Thyroid gland (tissue), 4 donors: ENCODE measurements around the gene MRPL2. TPM values are rescaled to one million over a fixed set of nuclear protein-coding genes. Genes with fewer than 3 reads are reported as not detected.
A peak's percentile ranks its signal among the peaks of the same experiment; 100 is the strongest.

Experiments used
- DNase-seq, 2 donors: peaks; one replicate each; pipeline ENCODE4 v3.0.0-alpha.2; 2019
- H3K27ac ChIP-seq, 3 donors: fragments of 200-600 bp; sonication (generic); 1 replicate in 2 of 3; 2 replicates in 1 of 3; pipeline ENCODE4 v1.5.1; 2016 to 2019; ENCODE audit warnings: mild to moderate bottlenecking in 1 of 3, moderate library complexity in 1 of 3
- H3K27me3 ChIP-seq: fragments of 200-600 bp; sonication (generic); one replicate; pipeline ENCODE4 v1.5.1; 2019
- H3K36me3 ChIP-seq, 2 donors: fragments of 200-600 bp; sonication (generic); one replicate each; pipeline ENCODE4 v1.5.1; 2016 to 2019
- H3K4me1 ChIP-seq, 2 donors: fragments of 200-600 bp; sonication (generic); one replicate each; pipeline ENCODE4 v1.5.1; 2017 to 2019
- H3K4me3 ChIP-seq, 3 donors: fragments of 200-600 bp; sonication (generic); replicated peaks in 1 of 3; 1 replicate in 2 of 3; 2 replicates in 1 of 3; pipeline ENCODE4 v1.5.1; 2016; ENCODE audit warnings: mild to moderate bottlenecking in 1 of 3
- H3K9me3 ChIP-seq: fragments of 200-600 bp; sonication (generic); one replicate; pipeline ENCODE4 v1.5.1; 2017
- CTCF ChIP-seq, 6 experiments: fragments of 200-600 bp in 3 of 6; fragments of 450-650 bp in 3 of 6; sonication (generic) in 3 of 6; IDR thresholded peaks; one replicate each; pipeline ENCODE4 v1.5.1; 2016 to 2019; ENCODE audit warnings: antibody characterized with exemption in 6 of 6, mild to moderate bottlenecking in 2 of 6, inconsistent platforms in 1 of 6, moderate library complexity in 1 of 6
- POLR2A ChIP-seq, 2 donors: fragments of 450-650 bp; IDR thresholded peaks; one replicate each; pipeline ENCODE4 v1.6.1; 2017; ENCODE audit warnings: antibody characterized with exemption in 2 of 2, mild to moderate bottlenecking in 2 of 2, moderate library complexity in 1 of 2
- WGBS, 2 donors: methylation state at CpG; one replicate each; pipeline ENCODE4 v1.1.5; 2017; 5-methylcytosine and 5-hydroxymethylcytosine counted together
- intact Hi-C: fragments of 100-400 bp; cut with DNase I; formaldehyde crosslinking; loops from one replicate; pipeline ENCODE4 v1.15.1; 2023
- total RNA-seq, 4 donors: library from RNA; depleted of rRNA; stranded (reverse); fragments of >200 nt; gene quantifications; one replicate each; pipeline ENCODE4 v1.2.3, GENCODE V29; 2016

MRPL2 gene
- total RNA-seq, 4 donors from 2014 or later, result 12.9 to 31.9 (median 17.7) TPM

GRCh38 chr6:43024436-43024835, 34.8 kb downstream of the MRPL2 start:
- no peak overlapping the region for H3K27ac ChIP-seq
- H3K27me3 ChIP-seq, result no peaks in the 10 kb centered on the region
- no peaks in the 10 kb centered on the region for H3K9me3 ChIP-seq
- H3K4me3 ChIP-seq, result no peak overlapping the region
- 83 to 91% methylated on average over 2 of the region's 2 CpGs for WGBS, 2 donors
- H3K4me1 ChIP-seq, result peaks cover 15 to 21% of the 10 kb centered on the region in 2 donors
- peaks cover 39 to 47% of the 10 kb centered on the region in 2 donors for H3K36me3 ChIP-seq
- DNase-seq, result no peak
- TF ChIP-seq CTCF (IDR thresholded peaks at IDR 0.05) (no peak), POLR2A (IDR thresholded peaks at IDR 0.05) (no peak)
- intact Hi-C loops, result no loop called here

- Histone ChIP-seq H3K36me3 (peaks cover 20 to 24% of the 10 kb centered on the region in 2 donors), H3K9me3 (no peaks in the 10 kb centered on the region), H3K27ac (peak within 1 kb of the TSS; percentile 71 to 91 (median 72)), H3K4me1 (peaks cover 19 to 29% of the 10 kb centered on the region in 2 donors), H3K4me3 (peak within 1 kb of the TSS; percentile 78 to 96 (median 83)), H3K27me3 (no peaks in the 10 kb centered on the region)
- peak; percentile 75 to 78 for DNase-seq
- intact Hi-C loops, result no loop called here
- 1 to 2% methylated on average over 10 to 15 of the region's 56 CpGs for WGBS, 2 donors
- TF ChIP-seq POLR2A (IDR thresholded peaks at IDR 0.05) (peak in 1 of 2 donors; percentile 73), CTCF (IDR thresholded peaks at IDR 0.05) (no peak)
Measured at GRCh38 chr6:43021270-43022047, 37.8 kb downstream of the MRPL2 start, which contains the start of gene RRP36. Gene RRP36, plus strand, starts transcription at chr6:43021623. Its CDS starts 32 bp downstream, at chr6:43021655.

GRCh38 chr6:43020847-43021246, 38.4 kb downstream of the MRPL2 start:
- intact Hi-C loops, result no loop called here
- WGBS, 2 donors, result 41 to 57% methylated on average over 3 to 5 of the region's 5 CpGs
- DNase-seq, result no peak
- Histone ChIP-seq H3K9me3 (no peaks in the 10 kb centered on the region), H3K27me3 (no peaks in the 10 kb centered on the region), H3K27ac (peak overlapping the region; percentile 71 to 91 (median 72)), H3K4me1 (peaks cover 24 to 35% of the 10 kb centered on the region in 2 donors), H3K36me3 (peaks cover 16 to 18% of the 10 kb centered on the region in 2 donors), H3K4me3 (peak overlapping the region; percentile 78 to 96 (median 83))
- no peak for TF ChIP-seq CTCF (IDR thresholded peaks at IDR 0.05)
- TF ChIP-seq POLR2A (IDR thresholded peaks at IDR 0.05), result no peak

- H3K4me1 ChIP-seq, result peaks cover 27 to 42% of the 10 kb centered on the region in 2 donors
- 93 to 94% methylated on average over 3 of the region's 3 CpGs for WGBS, 2 donors
- no peak for DNase-seq
- peaks cover 11 to 14% of the 10 kb centered on the region in 2 donors for H3K36me3 ChIP-seq
- no peak overlapping the region for H3K4me3 ChIP-seq
- no peaks in the 10 kb centered on the region for H3K27me3 ChIP-seq
- no peak overlapping the region for H3K27ac ChIP-seq
- intact Hi-C loops, result no loop called here
- TF ChIP-seq POLR2A (IDR thresholded peaks at IDR 0.05) (no peak), CTCF (IDR thresholded peaks at IDR 0.05) (no peak)
- H3K9me3 ChIP-seq, result no peaks in the 10 kb centered on the region
Measured at GRCh38 chr6:43020052-43020705, 39.1 kb downstream of the MRPL2 start.
